H1 (cell line): ENCODE results near the gene CCDC171.

Source experiments
- RFX5 ChIP-seq: IDR thresholded peaks from 2 replicates; pipeline ENCODE4 v1.6.1; 2011; ENCODE audit warnings: low read depth, low read length, improper control_type of control experiment, borderline replicate concordance
- SP1 ChIP-seq: IDR thresholded peaks from 2 replicates; pipeline ENCODE4 v1.6.1; 2011; ENCODE audit warnings: low read depth, low read length
- SUZ12 ChIP-seq: fragments of 200-600 bp; sonication (generic); IDR thresholded peaks from 2 replicates; pipeline ENCODE4 v1.6.1; 2012; ENCODE audit warnings: mild to moderate bottlenecking, inconsistent platforms, low read length, moderate library complexity, mixed read lengths
- YY1 ChIP-seq: IDR thresholded peaks from 2 replicates; pipeline ENCODE4 v1.6.1; 2011; ENCODE audit warnings: low read depth, mild to moderate bottlenecking, low read length
- TF ChIP-seq, protein P1 (sequence below), 3 experiments: IDR thresholded peaks; 1 replicate in 2 of 3; 2 replicates in 1 of 3; pipeline versions ENCODE4 v1.5.1 to v1.6.1; 2011; ENCODE audit warnings: low read length in 3 of 3, mild to moderate bottlenecking in 3 of 3, inconsistent platforms in 2 of 3, low read depth in 1 of 3, moderate library complexity in 1 of 3; ENCODE audit not compliant: insufficient read depth in 1 of 3; ENCODE audit errors: control extremely low read depth in 1 of 3

DNA sequence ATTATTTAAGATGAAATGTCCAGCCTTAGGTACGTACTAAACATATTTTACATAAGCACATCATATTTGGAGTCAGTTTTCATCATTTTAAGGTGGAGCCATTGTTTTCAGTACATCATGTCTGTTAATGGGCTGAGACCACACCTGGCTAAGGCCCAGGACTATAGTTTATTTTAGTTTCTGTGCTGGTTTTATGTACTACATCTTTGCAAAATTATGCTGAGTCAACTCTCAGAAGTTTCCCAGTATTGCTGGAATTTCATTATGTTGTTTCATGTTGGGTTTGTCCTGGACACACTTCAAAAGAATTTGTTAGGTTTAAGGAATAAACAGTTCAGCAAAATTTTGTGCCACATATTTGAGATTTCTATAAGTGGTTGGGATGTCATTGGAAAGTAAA lies 171.2 kb downstream of the CCDC171 start:
- TF ChIP-seq SUZ12, result no peak
- TF ChIP-seq, protein P1, sequence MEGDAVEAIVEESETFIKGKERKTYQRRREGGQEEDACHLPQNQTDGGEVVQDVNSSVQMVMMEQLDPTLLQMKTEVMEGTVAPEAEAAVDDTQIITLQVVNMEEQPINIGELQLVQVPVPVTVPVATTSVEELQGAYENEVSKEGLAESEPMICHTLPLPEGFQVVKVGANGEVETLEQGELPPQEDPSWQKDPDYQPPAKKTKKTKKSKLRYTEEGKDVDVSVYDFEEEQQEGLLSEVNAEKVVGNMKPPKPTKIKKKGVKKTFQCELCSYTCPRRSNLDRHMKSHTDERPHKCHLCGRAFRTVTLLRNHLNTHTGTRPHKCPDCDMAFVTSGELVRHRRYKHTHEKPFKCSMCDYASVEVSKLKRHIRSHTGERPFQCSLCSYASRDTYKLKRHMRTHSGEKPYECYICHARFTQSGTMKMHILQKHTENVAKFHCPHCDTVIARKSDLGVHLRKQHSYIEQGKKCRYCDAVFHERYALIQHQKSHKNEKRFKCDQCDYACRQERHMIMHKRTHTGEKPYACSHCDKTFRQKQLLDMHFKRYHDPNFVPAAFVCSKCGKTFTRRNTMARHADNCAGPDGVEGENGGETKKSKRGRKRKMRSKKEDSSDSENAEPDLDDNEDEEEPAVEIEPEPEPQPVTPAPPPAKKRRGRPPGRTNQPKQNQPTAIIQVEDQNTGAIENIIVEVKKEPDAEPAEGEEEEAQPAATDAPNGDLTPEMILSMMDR (IDR thresholded peaks at IDR 0.05; ENCODE audit: control extremely low read depth in 1 of 3, insufficient read depth in 1 of 3, low read depth in 1 of 3, low read length in 3 of 3), result no peak
- TF ChIP-seq YY1, result no peak
- TF ChIP-seq RFX5, result no peak
- TF ChIP-seq SP1, result no peak
